ENCODE results near the gene FILIP1L. TPM values are rescaled to one million over a fixed set of nuclear protein-coding genes. Genes with fewer than 3 reads are reported as not detected.
"Not testable (repeated sequence)": the region's sequence is repeated elsewhere in the genome, so short reads cannot be mapped to it uniquely, and the experiment has no call there.

Gene FILIP1L
- polyA plus RNA-seq, 12 donors: 55.9 to 104 (median 65.0) TPM; not detected in 1

DNA sequence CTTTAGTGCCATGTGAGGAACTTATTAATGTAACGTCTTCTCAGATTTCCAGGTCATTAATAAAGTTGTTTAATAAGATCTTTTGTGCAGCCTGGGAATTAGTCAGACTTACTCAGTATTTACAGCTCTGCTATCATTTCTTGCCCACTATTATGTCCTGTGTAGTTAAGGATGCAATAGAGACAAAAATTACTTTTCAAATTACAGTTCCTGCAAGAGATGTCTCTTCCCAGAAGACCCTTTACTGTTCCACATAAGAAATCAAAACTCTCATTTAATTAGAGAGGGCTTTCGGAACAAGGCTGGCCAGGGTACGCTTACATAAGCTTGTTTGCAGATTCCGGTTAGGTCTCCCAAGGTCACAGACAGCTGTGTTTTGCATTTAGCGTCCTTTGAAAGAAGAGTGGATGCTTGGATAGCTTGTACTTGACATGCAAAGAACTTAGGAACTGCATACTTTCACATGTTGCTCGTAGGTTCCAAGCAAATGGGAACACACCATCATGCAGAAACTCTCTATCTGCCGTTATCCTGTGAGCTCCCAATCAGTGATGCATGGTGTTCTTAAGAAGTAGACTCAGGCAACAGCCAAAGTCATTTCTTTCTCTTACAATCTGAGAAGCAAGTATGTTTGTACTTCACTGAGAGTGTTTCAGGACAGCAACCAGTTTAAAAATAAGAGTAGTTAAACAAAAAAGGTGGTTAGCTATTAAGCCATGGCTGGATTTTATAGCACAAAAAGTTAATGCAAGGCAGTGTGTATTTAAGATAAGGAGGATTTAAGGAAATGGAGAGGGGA is 37.4 kb downstream of the FILIP1L start:
- peak; percentile 63 for DNase-seq

DNA sequence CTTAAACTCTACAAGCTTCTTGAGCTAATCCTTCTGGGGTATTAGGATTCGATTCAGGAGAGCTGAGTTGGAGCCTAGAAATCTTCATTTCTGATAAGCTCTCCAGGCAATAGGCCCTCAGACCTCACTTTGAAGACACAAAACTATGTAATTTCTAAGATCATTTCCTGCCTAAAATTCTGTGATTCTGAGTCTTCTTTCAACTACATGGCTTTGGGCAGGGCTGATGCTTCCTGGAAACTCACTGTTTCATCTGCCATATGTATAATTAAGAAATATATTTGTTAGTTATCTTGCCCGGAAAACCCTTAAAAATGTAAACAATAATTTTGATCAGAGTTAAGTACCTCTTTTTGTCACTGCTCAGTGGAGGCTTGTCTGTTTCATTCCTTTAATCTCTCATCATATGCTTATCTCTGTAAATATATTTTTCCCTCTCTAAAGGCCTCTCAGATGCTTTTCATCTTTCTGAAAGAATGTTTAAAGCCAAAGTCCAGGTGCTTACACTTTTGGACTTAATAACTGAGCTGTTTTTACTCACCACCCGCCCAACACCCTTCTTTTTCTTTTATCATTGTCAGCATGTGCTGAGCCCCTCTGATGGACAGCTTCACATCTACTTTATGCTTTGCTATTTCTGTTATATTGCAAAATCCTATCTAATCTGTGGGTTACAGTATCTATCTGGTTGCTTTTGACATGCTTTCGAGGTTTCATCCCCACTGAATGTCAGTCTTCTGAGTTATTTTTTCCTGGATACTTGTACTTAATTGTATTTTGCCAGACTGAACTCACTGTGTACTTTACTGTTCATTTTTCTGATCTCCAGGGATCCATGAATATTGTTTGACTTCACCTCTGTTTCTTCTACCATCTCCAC is 38.2 kb downstream of the FILIP1L start:
- DNase-seq: no peak

DNA sequence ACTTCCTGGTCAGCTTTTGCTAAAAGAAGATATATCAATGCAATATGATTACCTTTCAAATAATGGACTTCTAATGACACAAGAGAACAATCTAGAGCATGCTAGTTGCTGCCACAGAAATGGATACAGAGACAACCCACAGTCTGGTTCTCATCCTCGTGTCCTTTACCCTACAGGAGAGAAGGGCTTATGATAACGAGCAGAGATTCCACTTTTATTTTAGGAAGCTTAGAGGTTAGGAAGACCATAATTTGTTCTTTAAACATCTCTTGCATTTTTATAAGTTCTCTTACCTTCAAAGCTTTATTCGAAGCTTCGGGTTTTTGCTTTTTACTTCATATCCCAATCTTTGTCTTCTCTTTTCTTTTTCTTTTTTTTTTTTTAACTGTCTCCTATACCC is 39.1 kb downstream of the FILIP1L start:
- no peak for DNase-seq

DNA sequence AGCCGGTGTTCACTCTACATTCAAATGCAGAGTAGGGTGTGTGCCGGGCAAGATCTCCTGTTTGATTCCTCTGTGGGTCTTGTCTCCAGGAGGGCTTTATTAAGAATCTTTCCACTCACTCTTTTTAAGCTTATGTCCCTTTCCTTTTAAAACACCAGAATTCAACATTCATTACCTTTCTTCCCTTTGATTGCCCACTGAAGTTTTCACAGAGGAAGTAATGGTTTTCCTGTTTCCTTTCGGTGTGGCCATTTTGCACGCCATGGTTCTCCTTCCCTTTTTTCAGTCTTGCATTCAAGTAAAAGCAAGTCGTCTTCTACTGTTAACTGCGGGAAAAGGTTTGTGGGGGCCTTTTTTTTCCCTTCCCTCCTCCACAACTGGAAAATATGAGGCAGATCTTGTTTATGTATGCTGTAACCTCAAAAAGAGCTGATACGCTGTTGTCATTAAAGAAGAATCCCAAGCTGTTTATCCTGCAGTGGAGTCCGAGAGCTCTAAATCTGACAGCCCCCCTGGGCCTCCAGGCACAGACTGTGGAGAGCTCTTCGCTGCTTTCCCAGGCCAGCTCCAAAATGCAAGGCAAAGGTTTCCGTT is 40.5 kb downstream of the FILIP1L start:
- peak; percentile 84 for DNase-seq

DNA sequence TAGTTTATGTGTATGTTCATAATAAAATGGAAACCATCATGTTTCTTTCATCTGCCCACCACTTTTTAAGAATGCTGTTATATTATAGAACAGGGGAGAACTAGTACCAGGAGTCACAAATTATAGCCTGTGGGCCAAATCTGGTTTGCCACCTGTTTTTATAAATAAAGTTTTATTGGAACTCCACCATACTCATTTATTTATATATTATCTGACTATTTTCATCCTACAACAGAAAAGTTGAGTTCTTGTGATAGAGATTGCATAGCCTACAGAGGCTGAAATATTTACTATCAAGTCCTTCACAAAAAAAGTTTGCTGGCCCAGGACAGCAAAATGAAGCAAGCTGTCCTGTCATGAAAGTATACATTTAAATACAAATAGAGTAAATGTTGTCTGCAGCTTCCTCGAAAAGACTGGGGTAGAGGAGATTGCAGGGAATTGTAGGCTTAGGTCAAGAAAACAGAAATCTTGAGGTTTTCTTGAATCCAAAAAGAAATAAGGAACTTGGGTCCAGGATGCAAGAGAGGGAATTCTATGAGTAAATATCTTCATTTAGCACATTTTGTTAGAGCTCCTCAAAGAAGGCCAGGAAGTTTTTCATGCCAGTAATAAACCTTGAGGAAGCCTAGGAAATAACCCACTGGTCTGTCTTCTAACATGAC is 41.1 kb downstream of the FILIP1L start:
- no peak for DNase-seq

DNA sequence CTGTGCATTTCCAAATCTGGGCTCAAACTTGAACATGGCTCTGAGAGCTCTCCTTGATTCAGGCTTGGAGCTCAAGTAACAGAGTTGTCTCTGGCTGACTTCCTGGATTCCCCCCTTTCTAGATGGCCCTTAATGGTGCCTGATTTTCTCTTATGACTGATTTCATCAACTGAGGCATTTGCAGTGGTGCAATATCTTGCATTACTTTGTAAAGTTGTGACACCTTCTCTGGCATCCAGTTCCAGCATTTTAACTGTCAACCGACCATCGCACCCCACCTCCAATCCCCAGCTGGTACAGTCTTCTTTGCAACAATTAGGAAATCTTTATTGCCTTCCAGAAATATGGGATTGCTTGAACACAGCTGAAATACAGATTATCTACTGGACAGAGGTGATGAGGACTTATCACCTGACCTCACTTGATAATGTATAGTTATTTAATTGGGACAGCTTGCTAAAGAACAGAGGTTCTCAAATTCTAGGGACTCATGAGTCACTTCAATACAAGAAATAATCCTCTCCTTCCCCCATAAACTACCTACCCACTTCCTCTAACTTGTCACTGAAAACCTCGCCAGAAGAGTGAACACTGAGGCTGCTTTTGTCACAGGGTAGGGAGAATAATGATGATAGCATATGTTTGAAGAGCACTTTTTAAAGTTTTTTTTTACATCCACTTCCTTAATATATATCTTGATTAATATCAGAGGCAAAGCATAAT is 41.8 kb downstream of the FILIP1L start:
- DNase-seq: no peak

DNA sequence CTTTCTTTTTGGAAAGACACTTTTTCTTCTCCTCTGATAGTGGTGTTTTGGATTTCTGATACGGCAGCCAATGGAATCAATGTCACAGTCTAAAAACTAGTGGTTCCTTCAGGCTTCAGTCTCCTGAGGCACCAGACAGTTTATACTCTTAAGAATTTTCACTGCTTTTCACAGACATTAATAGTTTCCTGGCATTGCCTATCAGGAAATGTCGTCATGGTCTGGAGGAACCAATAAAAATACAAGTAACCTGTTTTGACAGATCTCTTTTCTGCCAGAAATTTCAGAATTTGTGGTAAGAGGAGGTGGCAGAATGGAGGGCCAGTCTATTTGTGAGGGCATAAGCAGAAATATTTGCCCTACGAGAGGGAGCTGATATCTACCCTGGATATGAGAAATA is 44.8 kb downstream of the FILIP1L start:
- no peak for DNase-seq

DNA sequence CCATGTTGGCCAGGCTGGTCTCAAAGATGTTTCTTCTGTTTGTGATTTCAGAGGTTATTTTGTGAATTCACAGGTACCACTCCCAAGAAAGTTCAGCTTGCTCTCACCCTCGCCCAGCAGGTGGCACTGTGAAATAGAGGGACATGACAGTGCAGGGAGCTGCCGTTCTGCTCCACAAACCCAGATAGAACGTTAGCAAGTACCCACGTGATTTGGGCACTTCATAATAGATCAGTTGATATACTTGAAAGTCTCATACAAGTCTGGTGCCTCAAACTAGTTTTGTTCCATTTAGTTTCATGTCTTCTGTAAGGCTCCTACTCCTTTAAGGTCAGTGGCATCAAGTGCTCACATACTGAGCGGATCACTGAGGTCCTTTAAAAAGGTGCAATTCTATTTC is 45.5 kb downstream of the FILIP1L start:
- DNase-seq: peak; percentile 72

DNA sequence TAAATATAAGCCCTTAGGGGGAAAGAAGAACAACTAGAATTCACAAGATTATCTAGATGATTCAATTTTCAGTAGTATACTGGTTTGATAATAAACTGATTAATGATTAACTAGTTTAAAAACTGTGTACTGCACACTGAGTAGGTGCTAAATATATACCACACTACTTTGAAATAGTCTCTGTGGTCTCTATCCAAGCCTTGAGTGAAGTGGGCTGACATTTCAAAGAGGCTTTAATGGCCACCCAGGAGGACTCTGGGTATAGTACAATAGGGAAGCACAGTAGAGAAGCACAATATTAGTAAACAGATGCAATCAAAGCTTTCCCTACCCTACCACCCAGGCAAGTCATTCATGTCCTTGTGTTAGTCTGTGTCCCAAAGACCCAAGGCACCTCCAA is 46.7 kb downstream of the FILIP1L start:
- DNase-seq: no peak

DNA sequence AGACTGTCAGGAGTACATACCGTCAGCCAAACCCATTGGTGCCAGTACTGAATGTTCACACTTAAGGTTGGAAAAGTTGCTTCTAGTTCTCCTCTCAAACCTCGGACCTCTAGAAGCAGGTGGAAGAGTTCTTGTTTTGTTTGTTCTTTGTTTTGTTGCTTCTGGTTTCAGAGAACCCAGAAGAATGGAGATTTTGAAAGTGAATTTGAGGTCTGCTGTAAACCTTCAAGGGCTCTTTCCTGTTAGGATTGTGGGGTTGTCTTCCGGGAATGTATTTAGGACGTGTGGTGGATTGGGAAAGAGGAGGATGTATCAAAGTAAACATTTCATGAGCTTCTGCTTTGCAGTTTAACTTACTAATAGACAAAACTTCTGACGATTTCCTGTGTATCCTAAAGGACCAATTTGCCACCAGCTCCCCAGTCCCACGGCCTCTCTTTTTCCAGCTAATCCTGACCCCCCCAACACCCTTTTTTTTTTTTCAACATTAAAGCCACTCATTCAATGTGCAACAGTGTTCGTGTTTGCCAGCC is 50.3 kb downstream of the FILIP1L start:
- DNase-seq: no peak

DNA sequence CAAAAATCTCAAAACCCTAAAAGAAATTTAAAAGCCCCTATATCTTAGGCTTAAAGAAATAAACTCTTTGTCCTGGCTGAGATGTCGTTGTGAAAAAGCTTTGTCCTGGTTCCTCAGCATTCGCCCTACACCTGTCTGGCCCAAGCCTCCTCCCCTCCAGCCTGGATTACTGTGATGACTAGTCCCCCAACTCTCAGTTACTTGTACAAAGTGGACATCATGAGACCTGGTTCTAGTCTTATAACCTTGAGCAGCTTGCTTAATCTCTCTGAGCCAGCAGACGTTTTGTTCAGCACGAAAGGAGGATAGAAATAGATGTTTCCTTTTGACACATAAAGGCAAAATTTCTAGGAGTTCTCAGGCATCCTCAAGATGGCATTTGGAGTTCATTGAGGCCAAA is 51.6 kb downstream of the FILIP1L start:
- DNase-seq: no peak

DNA sequence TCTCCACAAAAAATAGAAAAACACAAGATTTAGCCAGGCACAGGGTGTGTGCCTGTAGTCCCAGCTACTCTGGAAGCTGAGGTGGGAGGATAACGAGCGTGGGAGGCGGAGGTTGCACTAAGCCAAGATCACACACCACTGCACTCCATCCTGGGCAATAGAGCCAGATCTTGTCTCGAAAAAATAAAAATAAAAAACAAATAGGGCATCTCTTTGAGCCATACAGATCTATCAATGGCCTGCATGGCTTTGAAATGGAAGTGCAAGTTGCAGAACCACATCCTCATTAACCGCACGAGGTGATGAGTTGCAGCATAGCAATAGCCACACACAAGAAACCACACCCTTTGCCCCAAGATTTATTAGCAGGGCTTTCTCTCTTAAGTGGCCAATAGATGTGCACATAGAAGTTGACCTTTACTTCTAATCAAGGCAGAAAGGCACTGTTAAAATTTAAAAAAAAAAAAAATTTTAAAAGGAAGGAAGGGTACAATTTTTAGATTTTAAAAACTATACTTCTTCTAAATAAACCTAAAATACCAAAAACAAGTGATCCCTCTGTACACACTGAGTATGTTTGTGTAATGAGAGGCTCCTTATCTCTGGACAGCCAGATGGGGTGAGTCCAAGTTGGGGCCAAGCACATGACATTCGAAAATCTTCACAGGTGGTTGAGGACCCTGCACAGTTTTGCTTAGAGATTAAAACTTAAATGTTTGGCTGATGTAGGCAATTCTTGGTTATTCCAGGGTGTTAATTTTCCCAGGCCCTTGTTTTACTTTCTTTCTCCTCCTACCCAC is 53.4 kb downstream of the FILIP1L start:
- no peak for DNase-seq

DNA sequence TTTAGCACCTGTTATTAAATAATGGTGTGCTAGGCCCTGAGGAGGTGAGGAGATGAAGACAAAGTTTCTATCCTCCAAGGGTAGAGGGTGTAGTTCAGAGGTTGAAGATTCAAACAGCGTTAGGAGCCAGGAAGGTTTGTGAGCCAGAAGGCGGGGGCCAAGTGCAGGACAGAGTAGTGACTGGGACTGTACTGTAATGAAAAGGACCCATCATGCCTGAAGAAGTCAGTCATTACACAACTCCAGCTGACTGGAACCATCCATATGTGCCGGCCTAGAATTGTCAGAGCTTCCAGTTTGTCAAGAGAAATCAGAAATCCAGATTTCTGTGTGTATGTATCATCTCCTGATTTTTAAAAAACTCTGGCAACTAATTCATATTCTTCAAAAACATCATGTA is 54.8 kb downstream of the FILIP1L start:
- no peak for DNase-seq

DNA sequence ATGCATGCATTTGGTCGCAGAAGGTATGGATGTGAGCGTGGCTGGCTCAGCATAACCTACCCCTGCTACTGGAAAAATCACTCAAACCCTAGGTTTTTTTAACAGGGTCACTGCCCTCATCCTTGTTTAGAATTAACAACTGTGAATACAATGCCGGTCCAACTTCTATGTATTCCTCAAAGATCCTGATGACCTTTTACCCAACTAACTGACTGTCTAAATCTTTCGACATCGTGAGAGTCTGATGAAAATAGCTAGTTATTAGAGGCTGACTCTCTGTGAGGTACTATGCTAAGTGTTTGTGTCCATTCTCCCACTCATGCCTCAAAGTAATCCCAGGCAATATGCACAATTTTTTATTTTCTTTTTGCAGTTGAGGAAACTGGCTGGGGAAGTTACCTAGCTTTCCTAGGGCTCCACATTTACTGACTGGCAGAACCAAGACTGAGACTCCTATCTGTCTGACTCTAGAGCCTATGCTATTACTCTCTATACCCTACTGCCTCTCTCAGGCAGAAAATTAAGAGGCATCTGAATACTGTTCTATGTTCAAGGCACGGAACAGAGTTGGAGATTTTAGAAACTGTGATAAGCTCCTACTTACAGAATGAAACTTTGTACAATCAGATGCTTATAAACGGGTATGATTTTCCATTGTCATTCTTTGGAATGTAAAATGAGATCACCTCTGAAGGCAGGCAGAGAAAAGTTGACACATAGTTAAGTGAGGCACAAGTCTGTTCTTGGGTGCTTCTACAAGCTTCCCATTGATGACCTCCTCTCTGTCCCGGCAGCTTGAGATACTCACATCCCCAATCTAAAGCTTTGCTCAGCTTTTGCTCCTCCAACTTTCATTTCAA is 56.4 kb downstream of the FILIP1L start:
- DNase-seq: no peak

DNA sequence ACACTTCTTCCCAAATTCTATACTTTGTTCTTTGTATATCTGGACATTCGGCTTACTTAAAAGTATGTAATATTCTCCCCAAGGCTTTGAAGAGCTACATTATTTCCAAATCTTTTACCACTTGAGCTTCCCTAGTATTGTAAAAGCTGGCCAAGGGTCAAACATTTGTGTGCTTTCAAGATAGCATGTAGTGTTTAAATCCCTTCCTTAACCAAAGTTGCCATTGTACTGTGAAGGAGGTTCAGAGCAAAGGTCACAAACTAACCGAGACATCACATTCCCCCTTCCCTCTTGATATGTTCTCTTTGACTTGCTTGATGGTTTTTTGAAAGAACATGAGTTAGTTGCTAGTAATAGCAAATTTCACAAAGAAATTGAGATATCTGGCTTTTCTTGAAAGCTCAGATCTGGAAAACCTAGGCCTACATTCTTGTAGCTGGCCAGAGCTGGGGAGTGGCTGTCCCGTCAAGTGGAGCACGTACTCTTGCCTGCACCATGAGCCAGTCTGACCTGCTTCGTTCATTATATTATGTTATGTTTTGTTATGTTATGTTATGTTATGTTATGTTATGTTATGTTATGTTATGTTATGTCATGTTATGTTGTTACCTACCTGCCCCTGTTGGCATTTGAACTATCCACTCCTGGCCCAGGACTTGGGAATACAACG is 60.2 kb downstream of the FILIP1L start:
- no peak for DNase-seq

DNA sequence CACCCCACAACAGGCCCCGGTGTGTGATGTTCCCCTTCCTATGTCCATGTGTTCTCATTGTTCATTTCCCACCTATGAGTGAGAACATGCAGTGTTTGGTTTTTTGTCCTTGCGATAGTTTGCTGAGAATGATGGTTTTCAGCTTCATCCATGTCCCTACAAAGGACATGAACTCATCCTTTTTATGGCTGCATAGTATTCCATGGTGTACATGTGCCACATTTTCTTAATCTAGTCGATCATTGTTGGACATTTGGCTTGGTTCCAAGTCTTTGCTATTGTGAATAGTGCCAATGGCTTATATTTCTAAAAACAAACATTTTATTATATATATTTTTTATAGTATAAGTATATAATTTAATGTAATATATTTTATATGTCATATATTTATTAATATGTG is 62.8 kb downstream of the FILIP1L start:
- not testable (repeated sequence) for DNase-seq

DNA sequence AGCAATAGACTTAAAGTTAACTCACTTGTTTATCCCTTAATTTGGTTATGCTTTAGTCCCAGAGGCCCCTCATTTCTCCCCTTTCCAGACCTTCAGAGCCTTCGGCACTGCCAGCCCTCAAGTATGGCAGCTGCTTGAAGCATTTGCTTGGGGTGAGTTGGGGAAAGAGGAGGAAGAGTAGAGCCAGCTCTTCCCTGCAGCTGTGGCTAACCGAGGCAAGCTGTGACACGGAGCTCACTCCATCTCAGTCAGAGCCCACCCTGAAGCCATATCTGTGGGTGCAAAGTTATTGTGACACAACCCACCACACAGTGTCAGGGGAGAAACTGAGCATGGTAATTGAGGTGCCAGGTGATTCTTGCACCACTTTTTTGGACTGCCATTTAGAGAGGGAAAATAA is 66.1 kb downstream of the FILIP1L start:
- no peak for DNase-seq

DNA sequence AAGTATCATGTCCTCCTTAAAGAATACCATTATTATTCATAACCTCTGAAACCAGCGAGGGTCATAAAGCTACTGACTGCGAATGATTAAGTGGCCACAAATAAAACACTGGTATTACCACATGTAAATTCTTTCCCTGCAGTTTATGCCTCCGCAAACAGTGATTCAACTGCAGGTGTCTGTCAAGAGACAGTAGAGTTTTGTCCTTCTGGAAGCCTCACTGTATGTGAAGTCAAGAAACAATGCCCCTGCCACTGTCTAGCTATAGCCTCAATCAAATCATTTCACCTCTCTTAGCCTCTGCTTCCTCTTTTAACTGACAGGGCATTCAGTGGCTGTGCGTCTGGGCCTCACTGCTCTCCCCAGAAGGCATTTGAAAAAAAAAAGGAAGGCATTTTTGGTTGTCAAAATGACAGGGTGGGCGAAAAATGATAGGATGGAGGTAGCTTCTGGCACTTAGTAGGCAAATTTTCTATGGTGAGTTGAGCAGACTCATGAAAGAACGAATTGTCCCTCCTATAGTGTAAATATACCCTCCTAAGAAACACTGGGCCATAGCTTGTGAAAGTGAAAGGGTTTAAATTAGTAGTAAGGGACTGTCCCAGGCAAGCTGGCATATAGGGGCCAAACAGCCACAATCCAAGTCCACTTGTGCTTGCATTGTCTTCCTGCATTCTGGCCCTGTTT is 66.7 kb downstream of the FILIP1L start:
- no peak for DNase-seq

All from muscle of arm (tissue), 12 donors.